Stimulated activated CD8-positive, alpha-beta memory T cell treated with anti-CD3 and anti-CD28 coated beads, Interleukin-4, amount 100 ng/mL, for 24 hours (primary cell): ENCODE data around the gene MN1.

Source experiments
- DNase-seq: peaks from one replicate; pipeline ENCODE4 v3.0.0-alpha.2; 2020; ENCODE audit warnings: low read depth

The MN1 gene

DNA sequence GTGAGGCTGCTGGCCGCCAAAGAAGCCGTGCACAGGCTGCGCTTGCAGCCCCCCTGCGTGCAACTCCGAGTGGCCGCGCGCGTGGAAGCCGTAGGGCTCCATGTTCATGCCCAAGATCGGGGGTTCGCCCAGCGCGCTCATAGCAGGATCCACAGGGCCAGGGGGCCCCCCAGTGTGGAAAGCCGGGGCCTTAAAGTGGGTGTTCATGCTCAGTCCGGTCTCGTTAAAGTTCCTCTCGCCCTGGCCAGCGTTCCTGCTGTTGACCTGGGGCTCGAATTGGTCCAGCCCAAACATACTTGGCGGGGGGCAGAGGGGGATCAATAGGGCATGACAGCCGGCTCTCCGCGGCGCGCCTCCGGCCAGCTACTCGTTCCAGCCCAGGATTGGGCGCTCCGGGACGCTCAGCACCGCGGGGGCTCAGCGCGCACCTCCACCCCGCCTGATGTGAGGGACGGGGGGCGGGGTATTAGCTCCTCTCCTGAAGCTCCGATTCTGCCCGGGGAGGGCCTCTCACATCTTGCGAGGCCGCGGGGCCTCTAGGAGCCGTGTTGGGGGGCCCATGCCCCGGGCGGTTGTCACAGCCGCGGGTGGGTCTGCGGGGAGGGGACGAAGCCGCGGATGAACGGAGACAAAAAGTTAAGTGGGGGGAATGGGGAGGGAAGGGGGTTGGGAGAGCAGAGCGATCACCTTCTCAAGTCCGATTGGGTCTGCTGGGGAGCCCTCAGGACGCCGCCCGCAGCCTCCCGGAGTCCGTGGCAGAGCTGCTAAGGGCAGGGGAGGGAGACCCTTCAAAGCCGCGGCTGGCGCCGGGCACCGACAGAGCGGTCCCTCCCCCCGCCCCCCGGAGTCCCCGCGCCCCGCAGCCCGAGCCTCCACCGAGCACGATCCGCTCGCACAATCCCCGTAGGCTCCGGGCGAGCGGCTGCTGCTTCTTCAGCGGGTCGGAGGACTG is 1.0 kb downstream of the MN1 start:
- DNase-seq = no peak

- no peak for DNase-seq
Observed at GRCh38 chr22:27799827-27800249, 1.7 kb downstream of the MN1 start.

DNA sequence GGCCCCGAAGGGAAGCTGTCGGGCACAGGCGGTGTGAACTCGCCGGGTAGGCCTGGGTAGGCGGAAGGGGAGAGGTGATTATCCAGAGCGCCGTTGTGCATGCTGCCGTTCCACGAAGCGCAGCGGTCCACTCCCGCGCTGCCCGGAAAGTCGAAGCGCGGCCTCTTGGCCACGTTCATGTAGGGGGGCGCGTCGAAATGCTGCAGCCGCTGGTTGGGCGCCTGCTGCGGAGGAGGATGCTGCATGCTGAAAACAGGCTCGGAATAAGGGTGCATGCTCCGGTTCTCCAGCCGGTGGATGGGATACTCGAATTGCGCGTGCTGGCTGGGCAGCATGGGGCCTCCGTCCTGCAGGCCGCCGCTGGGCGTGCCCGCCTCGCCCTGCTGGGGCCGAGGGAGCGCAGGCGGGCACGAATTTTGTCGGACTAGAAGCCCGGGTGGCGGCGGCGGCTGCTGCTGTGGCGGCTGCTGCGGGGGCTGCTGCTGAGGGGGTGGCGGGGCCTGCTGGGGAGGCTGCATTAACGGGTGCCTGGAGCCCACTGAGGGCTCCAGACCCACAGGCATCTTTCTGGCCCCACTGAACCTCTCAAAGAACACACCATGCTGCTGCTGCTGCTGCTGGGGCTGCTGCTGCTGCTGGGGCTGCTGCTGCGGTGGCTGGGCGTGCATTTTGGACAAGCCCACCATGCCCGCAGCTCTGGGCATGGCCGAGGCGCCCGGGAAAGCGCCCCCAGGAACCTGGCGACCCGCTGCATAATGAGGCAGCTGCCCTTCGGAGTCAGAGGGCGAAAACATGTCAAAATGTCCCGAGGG is 2.3 kb downstream of the MN1 start:
- DNase-seq = no peak

DNA sequence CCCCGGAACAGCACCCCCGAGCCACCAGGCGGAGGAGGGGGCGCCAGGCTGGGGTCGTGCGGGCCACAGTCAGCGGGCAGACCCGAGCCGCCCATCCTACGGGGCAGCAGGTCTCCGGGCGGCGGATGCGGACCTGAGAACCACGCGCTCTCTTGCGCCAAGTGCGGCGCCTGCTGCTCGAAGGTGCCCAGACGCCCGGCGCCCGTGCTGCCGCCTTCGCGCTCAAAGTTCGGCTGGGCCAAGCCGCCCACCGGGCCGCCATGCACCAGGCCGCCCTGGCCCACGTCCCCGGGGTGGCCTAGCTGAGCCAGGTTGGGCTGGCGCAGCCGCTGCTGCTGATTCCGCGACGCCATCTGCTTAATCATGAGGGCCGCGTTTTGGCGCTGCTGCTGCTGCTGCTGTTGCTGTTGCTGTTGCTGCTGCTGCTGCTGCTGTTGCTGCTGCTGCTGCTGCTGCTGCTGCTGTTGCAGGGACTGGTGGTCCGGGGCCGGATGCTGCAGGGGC is 3.0 kb downstream of the MN1 start:
- DNase-seq = no peak

GRCh38 chr22:27797520-27798391 is 3.8 kb downstream of the MN1 start:
- no peak for DNase-seq

DNA sequence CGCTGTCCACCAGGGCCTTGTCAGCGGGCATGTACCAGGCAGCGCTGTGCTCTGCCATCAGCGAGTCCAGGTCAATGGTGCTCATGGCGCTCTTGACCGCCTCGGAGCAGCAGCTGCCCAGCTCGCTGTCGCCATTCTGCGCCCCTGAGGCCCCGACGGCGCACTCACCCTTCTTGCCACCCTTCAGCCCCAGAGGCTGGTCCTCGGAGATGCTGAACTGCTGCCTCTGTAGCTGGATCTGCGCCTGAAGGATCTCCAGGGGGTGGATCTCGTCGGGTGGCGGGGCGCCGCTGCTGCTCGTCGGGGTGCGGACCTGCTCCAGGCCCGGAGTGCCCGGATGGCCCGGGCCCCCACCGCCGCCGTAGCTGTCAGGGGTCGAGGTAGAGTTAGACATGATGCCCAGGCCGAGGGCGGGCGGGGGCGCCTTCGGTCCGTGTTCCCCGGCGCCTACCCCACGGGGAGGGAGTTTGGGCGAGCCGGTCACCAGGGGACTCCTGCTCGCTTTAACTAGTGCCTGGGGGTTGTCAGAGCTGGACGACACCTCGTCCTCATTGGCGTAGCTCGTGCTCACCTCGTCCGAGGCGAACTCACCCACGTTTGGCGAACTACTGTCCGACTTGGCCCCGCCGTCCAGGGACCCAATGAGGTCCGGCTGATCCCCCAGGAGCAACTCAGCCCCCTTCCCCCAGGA is 4.6 kb downstream of the MN1 start:
- DNase-seq = no peak

DNA sequence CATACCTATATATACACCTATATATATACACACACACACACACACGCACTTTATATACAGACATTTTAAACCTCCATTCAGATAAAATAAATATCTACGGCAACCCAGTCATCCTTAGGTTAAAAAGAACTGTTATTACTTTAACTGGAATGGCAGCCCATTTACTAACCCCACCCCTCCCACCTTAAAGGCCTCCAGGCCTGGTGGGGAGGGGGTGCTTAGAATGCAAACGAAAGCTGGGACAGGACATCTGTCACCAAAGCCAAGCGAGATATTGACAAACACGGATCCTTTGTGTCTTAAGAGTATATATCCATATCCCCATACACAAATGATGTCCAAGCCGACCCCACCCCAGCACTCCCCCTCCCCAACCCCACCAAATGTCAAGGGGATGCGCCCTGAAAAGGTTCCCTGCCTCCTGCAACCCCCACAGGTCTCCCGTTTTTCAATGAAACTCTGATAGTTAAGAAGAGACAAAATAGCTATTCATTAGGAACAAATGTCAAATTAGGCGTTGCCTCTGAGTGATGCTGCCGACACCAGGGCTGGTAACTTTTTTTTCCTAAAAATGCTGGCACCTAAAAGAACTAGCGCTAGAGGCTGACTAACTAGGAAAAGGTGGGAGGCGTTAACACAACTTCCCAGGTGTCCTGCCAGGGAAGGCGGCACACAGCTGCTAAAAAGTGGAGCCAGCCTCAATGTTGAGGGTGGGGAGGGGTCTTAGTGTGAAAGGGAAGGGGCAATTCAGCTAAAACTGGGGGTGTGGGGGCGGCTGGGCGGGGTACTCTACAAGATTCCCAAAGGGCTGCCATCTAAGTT is 5.6 kb downstream of the MN1 start:
- DNase-seq = no peak

DNA sequence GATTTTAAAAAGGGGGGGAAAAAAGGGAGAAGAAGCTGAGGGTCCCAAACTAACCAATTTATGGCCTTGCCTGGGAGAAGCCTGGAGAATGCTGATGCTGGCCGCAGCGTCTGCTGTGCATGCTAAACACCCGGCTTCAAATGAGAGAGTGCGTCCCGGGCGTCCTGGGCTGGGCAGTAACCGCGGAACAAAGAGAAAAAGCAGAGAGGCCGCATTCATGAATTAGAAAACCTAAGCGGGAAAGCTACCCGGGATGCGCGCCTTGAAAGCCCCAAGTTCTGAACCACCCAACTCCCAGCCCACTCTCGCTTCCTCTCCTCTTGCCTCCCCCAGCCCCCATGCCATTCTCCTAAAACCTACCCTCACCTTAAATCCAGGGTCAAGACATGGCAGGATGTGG is 6.5 kb downstream of the MN1 start:
- no peak for DNase-seq

- no peak for DNase-seq
Observed at GRCh38 chr22:27794226-27794625, 7.3 kb downstream of the MN1 start.

GRCh38 chr22:27793576-27793975 is 8.0 kb downstream of the MN1 start:
- no peak for DNase-seq

GRCh38 chr22:27792452-27793161 is 8.9 kb downstream of the MN1 start:
- no peak for DNase-seq

DNA sequence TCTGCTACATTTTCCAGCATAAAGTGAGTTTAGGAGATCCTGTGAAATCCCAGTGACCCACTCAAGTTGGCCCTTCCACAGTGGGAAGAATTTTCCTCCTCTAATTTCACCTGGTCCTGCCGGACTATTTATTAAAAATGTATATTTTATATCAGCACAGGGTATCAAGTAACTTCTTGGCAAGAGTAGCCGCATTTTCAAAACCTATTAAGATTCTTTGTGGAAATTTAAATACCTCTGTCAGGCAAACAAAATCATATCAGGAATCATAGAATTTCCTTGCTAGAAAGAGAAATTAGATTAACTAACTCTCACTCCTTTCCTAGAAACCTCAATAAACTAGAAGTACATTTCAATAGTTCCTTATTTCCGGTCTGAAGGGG is 9.7 kb downstream of the MN1 start:
- DNase-seq = no peak

DNA sequence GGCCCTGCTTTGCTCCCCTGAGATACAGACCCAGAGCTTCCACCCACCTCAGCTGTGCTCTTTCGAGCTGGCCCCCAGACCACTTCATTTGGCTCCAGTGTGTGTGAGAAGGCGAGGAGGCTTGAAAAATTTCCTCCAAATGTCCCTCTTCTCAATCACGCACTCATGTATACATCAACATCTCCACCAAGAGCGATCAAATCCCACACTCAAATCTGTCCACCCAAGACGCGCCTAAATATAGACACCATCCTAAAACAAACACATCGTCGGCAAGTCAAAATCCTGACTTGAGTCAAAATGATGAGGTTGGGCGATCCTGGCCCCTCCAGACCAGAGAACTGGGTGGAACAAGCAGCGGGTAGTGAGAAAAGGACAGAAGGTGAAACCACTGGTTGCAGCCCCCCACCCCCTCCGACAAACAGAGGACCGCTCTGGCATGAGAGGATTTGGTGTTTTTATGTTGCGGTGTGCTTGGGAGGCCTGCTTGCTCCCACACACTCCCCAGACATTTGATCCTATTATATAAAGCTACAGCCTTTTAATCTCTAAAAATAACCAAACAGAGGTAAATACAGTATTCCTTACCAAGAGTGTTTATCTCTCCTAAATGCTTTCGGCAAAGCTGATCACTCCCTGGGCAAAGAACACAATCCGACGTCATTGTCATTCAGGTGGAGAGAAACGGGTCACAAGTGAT is 10.2 kb downstream of the MN1 start:
- DNase-seq = no peak

DNA sequence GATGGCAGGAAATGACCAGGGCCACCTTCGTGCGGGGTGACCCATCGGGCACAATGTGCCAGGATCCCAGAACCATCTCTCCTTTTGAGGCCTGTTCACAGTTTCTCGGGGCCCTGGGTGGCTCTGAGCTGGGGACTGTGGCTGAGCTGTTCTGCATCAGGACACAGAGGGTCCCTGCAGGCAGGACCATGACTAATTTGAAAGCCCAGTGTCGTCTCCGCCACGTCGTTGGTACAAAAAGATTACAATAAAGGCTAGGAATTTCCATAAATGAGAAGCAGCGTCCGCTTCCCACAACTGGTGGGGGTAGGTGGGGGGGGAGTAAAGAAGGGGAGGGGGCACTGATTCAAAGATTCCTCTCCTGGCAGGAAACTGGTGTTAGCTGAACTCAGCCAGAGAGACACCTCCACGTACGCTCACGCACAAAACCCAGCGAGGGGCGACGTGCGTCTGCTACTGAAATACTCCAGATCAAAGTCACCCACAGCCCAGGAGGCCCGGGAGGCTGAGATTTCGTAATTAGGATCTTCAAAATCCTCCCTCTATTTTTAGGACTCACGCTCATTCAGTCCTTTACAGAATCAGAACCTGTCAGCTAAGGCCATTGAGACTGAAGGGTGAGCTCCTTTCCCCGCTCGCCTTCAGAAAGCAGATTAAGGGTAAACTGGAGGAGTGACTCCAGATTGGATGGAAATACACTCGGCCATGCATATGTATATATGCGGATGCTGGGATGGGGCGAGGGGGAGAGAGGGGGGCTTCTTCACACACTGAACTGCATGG is 11.0 kb downstream of the MN1 start:
- DNase-seq = no peak

- no peak for DNase-seq
Observed at GRCh38 chr22:27788500-27789288, 12.9 kb downstream of the MN1 start.

DNA sequence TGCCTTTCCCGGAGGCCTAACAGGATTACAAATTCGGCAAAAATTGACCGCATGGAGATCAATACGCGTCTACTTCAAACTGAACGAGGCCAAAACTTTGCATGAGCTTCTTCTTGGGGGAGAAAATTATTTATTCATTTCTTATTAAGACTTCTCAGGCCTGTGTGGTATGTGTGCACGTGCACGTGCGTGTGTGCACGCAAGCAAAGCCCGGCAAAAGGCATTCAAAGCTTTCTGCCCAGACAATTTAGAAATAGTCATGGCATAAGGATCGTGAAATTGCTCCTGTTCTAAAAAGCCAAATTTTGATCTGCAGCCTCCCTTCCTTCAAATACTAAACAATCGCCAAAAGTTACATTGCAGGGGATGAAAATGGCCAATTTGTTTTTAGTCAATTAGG is 14.6 kb downstream of the MN1 start:
- no peak for DNase-seq

- DNase-seq = no peak
Observed at GRCh38 chr22:27786291-27786932, 15.1 kb downstream of the MN1 start.
